ENCODE data around the gene CCDC117. TPM values are rescaled to one million over a fixed set of nuclear protein-coding genes. Genes with fewer than 3 reads are reported as not detected.

Gene CCDC117
- total RNA-seq, 1 experiment from 2014 or later: 7.1 TPM

- no peak overlapping the region for H3K27ac ChIP-seq (ENCODE audit: low read length)
- H3K9me3 ChIP-seq (ENCODE audit: low read length): no peaks in the 10 kb centered on the region
- H3K4me3 ChIP-seq (ENCODE audit: low read length): no peak overlapping the region
- POLR2A ChIA-PET (ENCODE audit: unreplicated experiment): no interaction called here
- CTCF ChIA-PET: no interaction called here
- ATAC-seq (no peak), DNase-seq (no peak)
- TF ChIP-seq, protein P1, sequence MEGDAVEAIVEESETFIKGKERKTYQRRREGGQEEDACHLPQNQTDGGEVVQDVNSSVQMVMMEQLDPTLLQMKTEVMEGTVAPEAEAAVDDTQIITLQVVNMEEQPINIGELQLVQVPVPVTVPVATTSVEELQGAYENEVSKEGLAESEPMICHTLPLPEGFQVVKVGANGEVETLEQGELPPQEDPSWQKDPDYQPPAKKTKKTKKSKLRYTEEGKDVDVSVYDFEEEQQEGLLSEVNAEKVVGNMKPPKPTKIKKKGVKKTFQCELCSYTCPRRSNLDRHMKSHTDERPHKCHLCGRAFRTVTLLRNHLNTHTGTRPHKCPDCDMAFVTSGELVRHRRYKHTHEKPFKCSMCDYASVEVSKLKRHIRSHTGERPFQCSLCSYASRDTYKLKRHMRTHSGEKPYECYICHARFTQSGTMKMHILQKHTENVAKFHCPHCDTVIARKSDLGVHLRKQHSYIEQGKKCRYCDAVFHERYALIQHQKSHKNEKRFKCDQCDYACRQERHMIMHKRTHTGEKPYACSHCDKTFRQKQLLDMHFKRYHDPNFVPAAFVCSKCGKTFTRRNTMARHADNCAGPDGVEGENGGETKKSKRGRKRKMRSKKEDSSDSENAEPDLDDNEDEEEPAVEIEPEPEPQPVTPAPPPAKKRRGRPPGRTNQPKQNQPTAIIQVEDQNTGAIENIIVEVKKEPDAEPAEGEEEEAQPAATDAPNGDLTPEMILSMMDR (conservative IDR thresholded peaks at IDR 0.05; ENCODE audit: low read depth, low read length): no peak
- TF ChIP-seq EZH2phosphoT487 (IDR thresholded peaks at IDR 0.05; ENCODE audit: borderline replicate concordance, low read length) (no peak), EZH2 (IDR thresholded peaks at IDR 0.05; ENCODE audit: low read length, unreplicated experiment) (no peak)
- no peak overlapping the region for H3K9ac ChIP-seq (ENCODE audit: low read length)
- no peak overlapping the region for H2AFZ ChIP-seq (ENCODE audit: low read length)
- no peak overlapping the region for H3K4me2 ChIP-seq (ENCODE audit: low read length)
- H3K9me2 ChIP-seq (replicated peaks; ENCODE audit: low read length): no peaks in the 10 kb centered on the region
- H3K4me1 ChIP-seq (ENCODE audit: insufficient read depth, low read length): peaks cover 8% of the 10 kb centered on the region; the same call in 1 of the 2 replicates
- peaks cover 3% of the 10 kb centered on the region for H3F3A ChIP-seq (ENCODE audit: low read length, unreplicated experiment)
- intact Hi-C loops (cut with micrococcal nuclease): loop anchor here (5.0 kb wide), 1 partner anchor 42 kb away; no protein-coding TSS in a partner anchor
- H4K20me1 ChIP-seq (ENCODE audit: low read length): no peaks in the 10 kb centered on the region
- no peaks in the 10 kb centered on the region for H3K27me3 ChIP-seq (ENCODE audit: low read length)
- BruUV-seq (replicated peaks): no TSS peak
- H3K36me3 ChIP-seq (ENCODE audit: low read depth, low read length): peaks cover 9% of the 10 kb centered on the region; the same call in 1 of the 2 replicates
- peaks cover 46% of the 10 kb centered on the region for H3K79me2 ChIP-seq (ENCODE audit: low read length)
Measured at GRCh38 chr22:28779833-28780232, 7.3 kb downstream of the CCDC117 start.

GRCh38 chr22:28780296-28780695 lies 7.8 kb downstream of the CCDC117 start:
- Histone ChIP-seq H3K27me3 (ENCODE audit: low read length) (no peaks in the 10 kb centered on the region), H3K36me3 (ENCODE audit: low read depth, low read length) (peaks cover 13% of the 10 kb centered on the region), H3K4me3 (ENCODE audit: low read length) (no peak overlapping the region), H3K4me1 (ENCODE audit: insufficient read depth, low read length) (peaks cover 8% of the 10 kb centered on the region; the same call in 1 of the 2 replicates), H3K9ac (ENCODE audit: low read length) (no peak overlapping the region), H3F3A (ENCODE audit: low read length, unreplicated experiment) (peaks cover 3% of the 10 kb centered on the region), H3K79me2 (ENCODE audit: low read length) (peaks cover 41% of the 10 kb centered on the region), H4K20me1 (ENCODE audit: low read length) (no peaks in the 10 kb centered on the region), H3K9me2 (replicated peaks; ENCODE audit: low read length) (no peaks in the 10 kb centered on the region), H3K27ac (ENCODE audit: low read length) (no peak overlapping the region), H2AFZ (ENCODE audit: low read length) (no peak overlapping the region), H3K4me2 (ENCODE audit: low read length) (no peak overlapping the region), H3K9me3 (ENCODE audit: low read length) (no peaks in the 10 kb centered on the region)
- DNase-seq (no peak), ATAC-seq (no peak)
- intact Hi-C loops (cut with micrococcal nuclease): loop anchor here (5.0 kb wide), 1 partner anchor 42 kb away; no protein-coding TSS in a partner anchor
- BruUV-seq (replicated peaks): no TSS peak
- TF ChIP-seq EZH2phosphoT487 (IDR thresholded peaks at IDR 0.05; ENCODE audit: borderline replicate concordance, low read length) (no peak), EZH2 (IDR thresholded peaks at IDR 0.05; ENCODE audit: low read length, unreplicated experiment) (no peak)
- TF ChIP-seq, protein P1 (conservative IDR thresholded peaks at IDR 0.05; ENCODE audit: low read depth, low read length): no peak
- POLR2A ChIA-PET (ENCODE audit: unreplicated experiment): no interaction called here
- CTCF ChIA-PET: no interaction called here

Data from PC-3 (cell line).